Epithelial cell of proximal tubule (primary cell): ENCODE measurements around the gene RALGAPA2. TPM values are rescaled to one million over a fixed set of nuclear protein-coding genes. Genes with fewer than 3 reads are reported as not detected.
A peak's percentile ranks its signal among the peaks of the same experiment; 100 is the strongest.

ENCODE experiments used
- DNase-seq: peaks from one replicate; pipeline ENCODE4 v3.0.0-alpha.2; 2011; ENCODE audit warnings: low read depth
- H3K4me3 ChIP-seq: 2 replicates; pipeline ENCODE4 v1.5.1; 2011; ENCODE audit warnings: low read depth, mild to moderate bottlenecking, low read length
- total RNA-seq: library from RNA; depleted of rRNA; stranded (reverse); fragments of >200 nt; gene quantifications from 2 replicates; pipeline ENCODE4 v1.2.3, GENCODE V29; 2015
- TF ChIP-seq, protein P1 (sequence below): conservative IDR thresholded peaks from 2 replicates; pipeline ENCODE4 v1.5.1; 2012; ENCODE audit warnings: low read depth, mild to moderate bottlenecking, low read length

RALGAPA2 gene
- total RNA-seq, 1 donor from 2014 or later, result 13.8 TPM

DNA sequence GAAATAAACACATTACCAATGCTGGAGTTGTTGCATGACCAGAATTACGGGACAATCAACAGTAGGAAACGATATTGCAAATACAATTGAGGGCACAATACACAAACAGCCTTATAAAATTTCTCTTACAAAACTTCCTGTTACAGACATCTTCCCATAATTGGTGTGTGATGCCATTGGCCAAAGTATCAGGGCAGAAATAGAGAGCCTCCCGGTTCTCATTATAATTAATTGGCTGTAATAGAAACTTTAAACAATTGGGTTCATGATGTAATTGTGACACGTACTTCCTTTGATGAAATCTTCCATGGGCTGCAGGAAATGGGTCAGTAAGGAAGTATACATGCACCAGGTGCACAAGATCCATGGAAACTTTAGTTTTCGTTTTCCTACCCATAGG is 40.3 kb upstream of the RALGAPA2 start:
- H3K4me3 ChIP-seq, result no peak overlapping the region
- TF ChIP-seq, protein P1, sequence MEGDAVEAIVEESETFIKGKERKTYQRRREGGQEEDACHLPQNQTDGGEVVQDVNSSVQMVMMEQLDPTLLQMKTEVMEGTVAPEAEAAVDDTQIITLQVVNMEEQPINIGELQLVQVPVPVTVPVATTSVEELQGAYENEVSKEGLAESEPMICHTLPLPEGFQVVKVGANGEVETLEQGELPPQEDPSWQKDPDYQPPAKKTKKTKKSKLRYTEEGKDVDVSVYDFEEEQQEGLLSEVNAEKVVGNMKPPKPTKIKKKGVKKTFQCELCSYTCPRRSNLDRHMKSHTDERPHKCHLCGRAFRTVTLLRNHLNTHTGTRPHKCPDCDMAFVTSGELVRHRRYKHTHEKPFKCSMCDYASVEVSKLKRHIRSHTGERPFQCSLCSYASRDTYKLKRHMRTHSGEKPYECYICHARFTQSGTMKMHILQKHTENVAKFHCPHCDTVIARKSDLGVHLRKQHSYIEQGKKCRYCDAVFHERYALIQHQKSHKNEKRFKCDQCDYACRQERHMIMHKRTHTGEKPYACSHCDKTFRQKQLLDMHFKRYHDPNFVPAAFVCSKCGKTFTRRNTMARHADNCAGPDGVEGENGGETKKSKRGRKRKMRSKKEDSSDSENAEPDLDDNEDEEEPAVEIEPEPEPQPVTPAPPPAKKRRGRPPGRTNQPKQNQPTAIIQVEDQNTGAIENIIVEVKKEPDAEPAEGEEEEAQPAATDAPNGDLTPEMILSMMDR, result no peak
- DNase-seq, result no peak

DNA sequence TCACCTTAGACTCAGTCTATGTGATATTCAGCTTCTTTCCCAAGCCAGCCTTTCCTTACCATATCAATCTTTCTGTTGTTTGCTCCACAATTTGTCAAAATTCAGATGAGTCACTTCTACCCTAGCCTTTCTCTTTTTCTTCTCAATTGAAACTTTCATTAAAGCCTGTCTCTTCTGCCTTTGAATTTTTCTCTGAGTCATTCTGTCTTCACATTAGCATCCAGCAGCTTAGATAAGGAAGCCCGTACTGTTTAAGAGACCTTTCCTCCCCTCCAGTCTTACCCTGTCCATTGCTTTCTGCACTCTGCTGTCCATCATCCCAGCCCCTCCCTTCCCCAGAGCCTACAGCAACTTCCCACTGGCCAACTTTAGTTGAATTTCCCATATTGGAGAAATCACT is 34.9 kb upstream of the RALGAPA2 start:
- no peak overlapping the region for H3K4me3 ChIP-seq
- TF ChIP-seq, protein P1, result no peak
- no peak for DNase-seq

DNA sequence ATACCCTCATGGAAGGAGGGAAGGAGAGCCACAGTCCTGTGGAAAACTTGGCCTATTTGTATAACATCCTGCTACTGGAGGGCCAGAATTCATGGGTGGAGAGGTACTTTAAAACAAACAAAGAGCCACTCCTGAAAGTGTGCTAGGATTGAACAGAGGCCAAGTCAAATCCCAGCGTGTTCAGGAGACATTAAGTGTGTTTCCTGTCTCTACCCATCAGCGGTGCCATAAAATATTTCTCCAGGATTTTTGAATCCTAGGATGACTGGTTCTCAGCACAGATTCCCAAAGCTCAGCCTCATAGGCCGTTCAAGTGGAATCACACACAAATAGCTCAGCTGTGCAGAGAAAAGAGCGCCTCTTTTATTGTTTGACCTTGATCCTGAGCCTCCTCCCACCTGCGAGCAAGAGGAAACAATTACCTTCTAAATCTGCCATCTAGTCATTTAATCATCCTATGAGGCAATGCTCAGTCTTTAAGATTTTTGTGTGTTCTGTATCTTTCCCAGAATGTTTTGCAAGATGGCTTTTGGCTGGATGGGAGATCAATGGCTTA is 31.8 kb upstream of the RALGAPA2 start:
- TF ChIP-seq, protein P1, result no peak
- no peak for DNase-seq
- H3K4me3 ChIP-seq, result no peak overlapping the region

DNA sequence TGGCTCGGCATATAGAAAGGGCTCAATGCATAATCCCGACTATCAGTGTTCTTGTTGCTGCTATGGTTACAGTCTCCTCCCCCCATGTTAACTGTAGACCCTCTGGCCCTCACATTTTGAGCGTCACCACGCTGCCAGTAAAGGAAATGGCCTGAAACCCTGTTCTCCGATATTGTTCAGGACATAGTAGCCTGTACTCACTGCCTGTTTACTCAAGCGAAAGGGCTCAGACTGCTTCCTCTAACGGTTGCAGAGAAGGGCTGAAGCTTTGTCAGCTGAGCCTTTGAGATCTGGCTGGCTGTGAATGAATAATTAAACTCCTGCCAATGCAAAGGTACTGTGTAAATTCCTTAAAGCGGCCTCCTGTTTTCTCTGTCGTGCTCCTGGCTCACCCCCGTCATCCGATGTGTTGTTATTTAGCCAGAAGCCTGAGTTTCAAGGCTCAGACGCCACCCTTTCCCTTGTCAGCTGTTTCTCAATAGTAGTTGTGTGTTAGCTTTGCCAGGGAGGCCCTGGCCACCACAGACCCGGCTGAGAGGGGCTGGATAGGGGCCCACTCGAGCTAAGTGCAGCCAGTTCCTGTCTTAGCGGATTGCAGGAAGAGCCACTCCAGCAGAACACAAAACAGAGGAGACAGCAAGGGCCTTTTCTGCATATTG is 31.2 kb upstream of the RALGAPA2 start:
- peak overlapping the region; percentile 19 for H3K4me3 ChIP-seq
- TF ChIP-seq, protein P1, result no peak
- peak; percentile 32 for DNase-seq

DNA sequence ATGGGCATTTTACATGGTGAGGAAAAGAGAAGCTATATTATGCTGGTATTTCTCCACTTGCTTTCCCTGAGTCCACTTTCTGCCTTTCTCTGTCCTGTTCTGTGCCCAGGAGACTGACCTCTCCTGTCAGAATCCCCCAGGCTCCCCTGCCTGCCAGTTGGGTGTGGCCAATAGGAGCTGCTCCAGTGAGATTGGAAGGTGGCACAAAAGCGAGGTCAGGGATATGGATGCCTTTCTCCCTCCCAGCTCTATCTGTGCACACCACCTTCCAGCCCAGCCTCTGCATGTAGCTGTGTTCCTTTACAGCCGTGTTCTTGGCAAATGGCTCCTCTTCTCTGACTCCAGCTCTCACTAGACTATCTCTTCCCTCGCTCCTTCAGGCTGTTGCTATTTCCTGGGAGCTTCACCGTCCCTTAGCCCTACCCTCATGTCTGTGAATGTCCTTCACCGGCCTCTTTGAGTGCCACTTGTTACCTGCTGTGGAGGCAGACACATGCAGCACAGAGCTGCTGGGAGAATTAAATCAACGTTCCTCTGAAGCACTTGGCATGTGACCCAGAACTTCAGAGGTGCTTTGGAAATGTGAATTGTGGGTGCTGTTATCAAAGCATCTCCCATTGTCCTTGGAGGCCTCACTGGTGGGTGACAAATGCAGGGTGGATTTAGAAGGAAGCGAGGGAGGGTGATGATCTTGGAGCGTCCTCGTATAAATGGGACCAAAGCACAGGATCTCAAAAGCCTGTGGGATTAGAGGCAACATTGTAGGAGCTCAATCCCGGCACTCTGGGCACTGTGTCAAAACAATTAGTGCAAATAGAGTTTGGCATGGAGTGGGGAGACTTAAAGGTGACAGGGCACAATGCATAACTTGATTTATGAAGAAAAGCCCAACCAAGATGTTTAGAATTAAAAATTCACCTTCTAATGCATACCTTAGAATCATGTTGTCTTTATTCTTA is 28.9 kb upstream of the RALGAPA2 start:
- no peak overlapping the region for H3K4me3 ChIP-seq
- TF ChIP-seq, protein P1, result no peak
- no peak for DNase-seq

DNA sequence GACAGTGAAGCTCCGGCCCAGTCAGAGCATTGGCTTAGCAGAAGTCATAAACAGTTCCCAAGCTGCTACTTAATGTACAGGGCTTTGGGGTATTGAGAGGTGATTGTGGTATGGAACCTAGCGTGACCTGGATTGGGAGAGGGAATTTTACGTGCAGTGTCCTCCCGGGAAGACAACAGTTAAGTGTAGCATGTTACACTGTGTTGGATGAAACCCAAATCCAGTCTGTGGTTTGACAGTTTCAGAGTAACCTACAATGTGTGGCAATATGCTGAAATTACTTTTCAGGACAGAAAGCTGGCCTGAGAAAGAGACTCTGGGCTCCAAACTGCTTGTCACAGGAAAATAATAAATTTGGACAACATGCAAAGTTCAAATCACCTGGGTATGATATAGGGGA is 28.1 kb upstream of the RALGAPA2 start:
- TF ChIP-seq, protein P1, result no peak
- H3K4me3 ChIP-seq, result no peak overlapping the region
- no peak for DNase-seq
